ENCODE measurements around the gene CYB5RL. TPM values are rescaled to one million over a fixed set of nuclear protein-coding genes. Genes with fewer than 3 reads are reported as not detected.

CYB5RL gene
- total RNA-seq, 6 experiments from 2014 or later: 4.5 to 6.1 (median 5.2) TPM

DNA sequence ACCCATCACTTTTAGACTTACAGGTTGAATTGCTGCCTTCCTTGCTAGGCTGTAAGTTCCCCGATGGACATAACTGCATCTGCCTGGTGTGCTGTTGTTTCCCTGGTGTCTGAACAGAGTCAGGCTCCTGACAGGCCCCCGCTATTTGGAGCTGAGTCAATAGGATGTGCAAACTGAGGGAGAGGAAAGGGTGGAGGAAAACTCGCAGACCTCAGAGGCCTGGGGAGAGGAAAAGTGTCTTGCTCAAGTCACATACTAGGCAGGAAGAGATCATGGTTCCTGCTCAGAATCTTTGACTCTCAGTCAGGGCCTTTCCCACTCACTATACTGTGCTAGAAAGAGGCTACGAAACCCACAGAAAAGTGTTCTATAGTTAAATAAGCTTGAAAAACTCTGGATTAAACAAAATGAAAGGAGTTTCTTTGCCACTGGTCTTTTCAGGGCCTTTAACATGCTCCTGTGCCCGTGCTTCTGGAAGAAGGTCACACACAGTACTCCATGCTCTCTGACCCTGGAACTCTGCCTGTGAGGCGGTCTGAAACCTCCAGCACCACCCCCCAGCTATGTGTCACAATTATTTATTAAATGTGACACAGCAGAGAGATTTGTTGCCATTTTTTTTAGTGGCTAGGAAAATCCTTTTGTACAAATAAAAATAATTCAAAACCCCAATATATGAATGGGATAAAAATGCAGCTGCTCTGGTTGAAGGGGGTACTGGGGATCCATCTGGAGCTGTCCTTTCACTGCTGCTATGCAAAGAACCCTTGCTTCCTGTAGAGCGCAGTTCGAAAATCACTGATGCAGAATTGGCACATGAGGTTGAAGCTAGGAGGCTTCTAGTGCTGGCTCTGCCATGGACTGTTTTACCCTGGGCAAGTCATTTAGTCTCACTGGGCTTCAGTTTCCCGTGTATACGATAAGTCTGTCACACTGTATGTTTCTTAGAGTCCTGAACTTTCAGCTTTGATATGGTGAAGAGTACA is 26.9 kb downstream of the CYB5RL start:
- H3K4me1 Mint-ChIP-seq (ENCODE audit: low read depth): peaks cover 12% of the 10 kb centered on the region
- H3K4me3 Mint-ChIP-seq: no peak overlapping the region
- no peak for DNase-seq
- no peaks in the 10 kb centered on the region for H3K36me3 Mint-ChIP-seq (ENCODE audit: low read depth)
- no peak overlapping the region for H3K27ac Mint-ChIP-seq
- peaks cover 8% of the 10 kb centered on the region; the same call in 1 of the 2 replicates for H3K27me3 Mint-ChIP-seq (ENCODE audit: insufficient read depth)
- TF ChIP-seq, protein P1, sequence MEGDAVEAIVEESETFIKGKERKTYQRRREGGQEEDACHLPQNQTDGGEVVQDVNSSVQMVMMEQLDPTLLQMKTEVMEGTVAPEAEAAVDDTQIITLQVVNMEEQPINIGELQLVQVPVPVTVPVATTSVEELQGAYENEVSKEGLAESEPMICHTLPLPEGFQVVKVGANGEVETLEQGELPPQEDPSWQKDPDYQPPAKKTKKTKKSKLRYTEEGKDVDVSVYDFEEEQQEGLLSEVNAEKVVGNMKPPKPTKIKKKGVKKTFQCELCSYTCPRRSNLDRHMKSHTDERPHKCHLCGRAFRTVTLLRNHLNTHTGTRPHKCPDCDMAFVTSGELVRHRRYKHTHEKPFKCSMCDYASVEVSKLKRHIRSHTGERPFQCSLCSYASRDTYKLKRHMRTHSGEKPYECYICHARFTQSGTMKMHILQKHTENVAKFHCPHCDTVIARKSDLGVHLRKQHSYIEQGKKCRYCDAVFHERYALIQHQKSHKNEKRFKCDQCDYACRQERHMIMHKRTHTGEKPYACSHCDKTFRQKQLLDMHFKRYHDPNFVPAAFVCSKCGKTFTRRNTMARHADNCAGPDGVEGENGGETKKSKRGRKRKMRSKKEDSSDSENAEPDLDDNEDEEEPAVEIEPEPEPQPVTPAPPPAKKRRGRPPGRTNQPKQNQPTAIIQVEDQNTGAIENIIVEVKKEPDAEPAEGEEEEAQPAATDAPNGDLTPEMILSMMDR (IDR thresholded peaks at IDR 0.05): no peak
- H3K9me3 Mint-ChIP-seq: no peaks in the 10 kb centered on the region

DNA sequence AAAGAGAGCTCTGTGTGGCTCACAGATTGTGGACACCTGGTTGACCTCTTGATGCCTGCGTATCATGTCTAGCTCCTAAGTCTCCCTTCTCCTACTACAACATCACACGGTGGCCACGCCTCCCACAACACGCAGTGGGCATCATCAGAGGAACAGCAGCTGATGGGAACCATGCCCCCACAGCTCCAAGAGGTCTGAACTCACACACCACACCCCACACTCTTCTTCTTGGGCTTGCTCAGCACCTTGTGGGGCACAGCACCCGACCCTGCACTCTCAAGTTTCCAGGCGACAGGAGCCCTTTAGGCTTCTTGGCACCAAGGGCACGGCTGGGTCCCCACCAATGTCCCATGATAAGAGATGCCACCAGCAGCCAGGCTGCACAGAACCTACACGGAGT is 28.2 kb downstream of the CYB5RL start:
- TF ChIP-seq, protein P1 (IDR thresholded peaks at IDR 0.05): no peak
- no peak for DNase-seq
- Mint-ChIP-seq H3K27me3 (ENCODE audit: insufficient read depth) (peaks cover 5% of the 10 kb centered on the region; the same call in 1 of the 2 replicates), H3K4me3 (no peak overlapping the region), H3K4me1 (ENCODE audit: low read depth) (peaks cover 19% of the 10 kb centered on the region), H3K27ac (no peak overlapping the region), H3K36me3 (ENCODE audit: low read depth) (no peaks in the 10 kb centered on the region), H3K9me3 (no peaks in the 10 kb centered on the region)

DNA sequence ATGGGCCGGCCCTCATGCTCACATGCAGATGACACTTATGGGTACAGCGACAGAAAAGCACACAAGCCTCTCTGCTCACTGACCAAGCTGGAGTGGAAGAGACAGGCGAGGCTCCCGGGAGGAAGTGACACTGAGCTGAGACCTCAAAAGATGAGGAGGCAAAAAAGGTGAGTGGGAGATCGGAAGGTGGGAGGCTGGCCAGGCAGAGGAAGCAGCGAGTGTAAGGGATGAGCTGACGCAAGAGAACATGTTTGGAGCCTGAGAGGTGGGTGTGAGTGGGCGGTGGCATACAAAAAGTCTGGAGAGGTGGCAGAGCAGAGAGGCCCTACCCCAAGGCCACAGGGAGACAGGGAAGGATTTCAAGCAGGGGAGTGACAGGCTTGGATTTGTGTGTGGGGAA is 28.8 kb downstream of the CYB5RL start:
- TF ChIP-seq, protein P1 (IDR thresholded peaks at IDR 0.05): no peak
- no peak overlapping the region for H3K27ac Mint-ChIP-seq
- no peaks in the 10 kb centered on the region for H3K9me3 Mint-ChIP-seq

DNA sequence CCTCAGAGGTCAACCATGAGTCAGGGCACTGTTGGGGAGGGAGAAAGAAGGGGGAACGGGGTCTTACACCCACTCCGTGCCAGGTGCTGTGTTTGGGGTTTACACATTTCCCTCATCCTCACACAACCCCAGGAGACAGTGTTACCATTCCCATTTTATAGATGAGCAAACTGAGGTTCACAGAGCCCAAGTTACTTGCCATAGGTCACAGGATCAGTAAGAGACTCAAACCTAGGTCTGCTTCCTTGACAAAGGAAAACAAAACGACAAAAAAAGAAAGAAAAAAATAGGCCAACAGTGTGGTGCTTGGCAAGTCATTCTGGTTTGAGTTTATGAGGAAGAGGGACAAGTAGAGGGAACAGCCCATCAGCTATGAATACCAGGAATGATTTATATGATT is 30.8 kb downstream of the CYB5RL start:
- TF ChIP-seq, protein P1 (IDR thresholded peaks at IDR 0.05): no peak
- Mint-ChIP-seq H3K4me3 (no peak overlapping the region), H3K27ac (no peak overlapping the region), H3K36me3 (ENCODE audit: low read depth) (no peaks in the 10 kb centered on the region), H3K4me1 (ENCODE audit: low read depth) (peaks cover 19% of the 10 kb centered on the region), H3K27me3 (ENCODE audit: insufficient read depth) (peaks cover 9% of the 10 kb centered on the region), H3K9me3 (no peaks in the 10 kb centered on the region)
- DNase-seq: no peak

More for the DNA sequence above, 28.8 kb downstream of the CYB5RL start:
- H3K4me1 Mint-ChIP-seq (ENCODE audit: low read depth): peaks cover 19% of the 10 kb centered on the region
- H3K27me3 Mint-ChIP-seq (ENCODE audit: insufficient read depth): peaks cover 4% of the 10 kb centered on the region; the same call in 1 of the 2 replicates
- no peak for DNase-seq
- H3K36me3 Mint-ChIP-seq (ENCODE audit: low read depth): no peaks in the 10 kb centered on the region
- H3K4me3 Mint-ChIP-seq: no peak overlapping the region

DNA sequence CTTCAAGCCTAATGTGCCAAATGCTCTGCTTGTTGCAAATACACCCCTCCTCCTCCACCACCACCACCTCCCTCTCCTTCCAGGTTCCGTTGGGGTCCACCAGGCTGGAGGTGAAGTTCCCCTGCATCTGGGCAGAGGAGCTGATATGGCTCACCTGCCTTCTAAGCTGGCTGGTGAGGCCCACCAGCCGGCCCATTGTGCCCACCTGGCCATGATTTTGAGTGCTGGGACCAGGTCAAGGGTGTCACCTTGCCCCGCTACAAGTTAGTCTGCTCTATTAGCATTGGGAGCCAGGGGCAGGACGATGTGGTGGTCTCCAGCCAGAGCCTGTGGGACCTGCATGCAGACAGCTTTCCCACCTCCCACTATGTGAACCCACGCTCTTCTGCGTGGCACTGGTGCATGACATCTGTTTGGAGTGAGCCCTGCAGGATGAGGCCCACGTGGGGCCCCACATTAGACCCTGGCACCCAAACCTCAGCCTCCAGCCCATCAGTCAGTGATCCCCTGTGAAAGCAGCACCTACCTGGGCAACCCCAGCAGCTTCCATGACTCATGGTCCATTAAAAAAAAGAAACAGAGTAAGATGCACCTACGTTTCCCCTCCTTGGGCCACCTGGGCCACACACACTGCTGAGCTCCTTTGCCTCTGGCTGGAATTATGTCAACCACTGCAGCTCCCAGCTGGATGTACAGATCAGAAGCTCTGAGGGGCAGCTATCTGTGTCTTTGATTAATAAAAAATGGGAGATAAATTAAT is 31.4 kb downstream of the CYB5RL start:
- H3K4me1 Mint-ChIP-seq (ENCODE audit: low read depth): peaks cover 19% of the 10 kb centered on the region

More for the DNA sequence above, 31.4 kb downstream of the CYB5RL start:
- H3K9me3 Mint-ChIP-seq: no peaks in the 10 kb centered on the region
- DNase-seq: no peak
- TF ChIP-seq, protein P1 (IDR thresholded peaks at IDR 0.05): no peak
- no peak overlapping the region for H3K4me3 Mint-ChIP-seq
- H3K27me3 Mint-ChIP-seq (ENCODE audit: insufficient read depth): peaks cover 15% of the 10 kb centered on the region
- H3K27ac Mint-ChIP-seq: no peak overlapping the region
- H3K36me3 Mint-ChIP-seq (ENCODE audit: low read depth): no peaks in the 10 kb centered on the region

Data from HFFc6 (cell line).